Fibroblast of skin of right quadriceps (primary cell): ENCODE data around the gene CENPV.
"Not testable (repeated sequence)": the region's sequence is repeated elsewhere in the genome, so short reads cannot be mapped to it uniquely, and the experiment has no call there.

Source experiments
- DNase-seq: peaks from one replicate; pipeline ENCODE4 v3.0.0-alpha.2; 2013

The CENPV gene

GRCh38 chr17:16312061-16312460, 41.2 kb downstream of the CENPV start:
- DNase-seq = not testable (repeated sequence)

GRCh38 chr17:16306211-16306610, 47.1 kb downstream of the CENPV start:
- no peak for DNase-seq

- peak; percentile 45 for DNase-seq
Observed at GRCh38 chr17:16304830-16305229, 48.4 kb downstream of the CENPV start.

- no peak for DNase-seq
Observed at GRCh38 chr17:16302856-16303255, 50.4 kb downstream of the CENPV start.

- DNase-seq = no peak
Observed at GRCh38 chr17:16301963-16302855, 51.1 kb downstream of the CENPV start.

- DNase-seq = no peak
Observed at GRCh38 chr17:16300554-16300953, 52.7 kb downstream of the CENPV start.

GRCh38 chr17:16298140-16298662, 55.1 kb downstream of the CENPV start:
- DNase-seq = no peak

- DNase-seq = no peak
Observed at GRCh38 chr17:16297367-16298139, 55.7 kb downstream of the CENPV start.

GRCh38 chr17:16296072-16296471, 57.2 kb downstream of the CENPV start:
- DNase-seq = not testable (repeated sequence)

GRCh38 chr17:16294560-16294959, 58.7 kb downstream of the CENPV start:
- DNase-seq = no peak

- no peak for DNase-seq
Observed at GRCh38 chr17:16293931-16294330, 59.3 kb downstream of the CENPV start.
